Skeletal muscle cell (primary cell): ENCODE results near the gene ITPRID2.

Experiments
- DNase-seq: peaks from one replicate; pipeline ENCODE4 v3.0.0-alpha.2; 2010; ENCODE audit warnings: low read depth
- H3K4me3 ChIP-seq: 2 replicates; pipeline ENCODE4 v1.5.1; 2011; ENCODE audit warnings: low read depth, mild to moderate bottlenecking, control low read depth, low read length, moderate library complexity

ITPRID2 gene

GRCh38 chr2:181878448-181878847 lies 13.1 kb upstream of the ITPRID2 start:
- no peak for DNase-seq
- no peak overlapping the region for H3K4me3 ChIP-seq

GRCh38 chr2:181879295-181879694 lies 12.2 kb upstream of the ITPRID2 start:
- DNase-seq: no peak
- H3K4me3 ChIP-seq: no peak overlapping the region

- H3K4me3 ChIP-seq: no peak overlapping the region
- DNase-seq: no peak
Measured at GRCh38 chr2:181882246-181883020, 9.1 kb upstream of the ITPRID2 start.

GRCh38 chr2:181884601-181885000 lies 6.9 kb upstream of the ITPRID2 start:
- no peak overlapping the region for H3K4me3 ChIP-seq
- DNase-seq: no peak

GRCh38 chr2:181885096-181885495 lies 6.4 kb upstream of the ITPRID2 start:
- DNase-seq: no peak
- no peak overlapping the region for H3K4me3 ChIP-seq

- DNase-seq: no peak
- no peak overlapping the region for H3K4me3 ChIP-seq
Measured at GRCh38 chr2:181886192-181886591, 5.3 kb upstream of the ITPRID2 start.

- no peak overlapping the region for H3K4me3 ChIP-seq
- DNase-seq: no peak
Measured at GRCh38 chr2:181887045-181887444, 4.5 kb upstream of the ITPRID2 start.

GRCh38 chr2:181889776-181890175 lies 1.8 kb upstream of the ITPRID2 start:
- DNase-seq: no peak
- H3K4me3 ChIP-seq: no peak overlapping the region

- DNase-seq: no peak
- H3K4me3 ChIP-seq: no peak overlapping the region
Measured at GRCh38 chr2:181890271-181890670, 1.3 kb upstream of the ITPRID2 start.

- DNase-seq: no peak
- peak overlapping the region; percentile 97 for H3K4me3 ChIP-seq
Measured at GRCh38 chr2:181891966-181892798, 652 bp downstream of the ITPRID2 start.

GRCh38 chr2:181892799-181893435 lies 1.4 kb downstream of the ITPRID2 start:
- DNase-seq: no peak
- peak overlapping the region; percentile 97 for H3K4me3 ChIP-seq

GRCh38 chr2:181894381-181894780 lies 2.9 kb downstream of the ITPRID2 start:
- DNase-seq: no peak
- peak overlapping the region; percentile 25 for H3K4me3 ChIP-seq

GRCh38 chr2:181895818-181896217 lies 4.3 kb downstream of the ITPRID2 start:
- DNase-seq: no peak
- H3K4me3 ChIP-seq: no peak overlapping the region

- H3K4me3 ChIP-seq: no peak overlapping the region
- no peak for DNase-seq
Measured at GRCh38 chr2:181896286-181896685, 4.8 kb downstream of the ITPRID2 start.

- no peak overlapping the region for H3K4me3 ChIP-seq
- DNase-seq: no peak
Measured at GRCh38 chr2:181900007-181900651, 8.6 kb downstream of the ITPRID2 start.

GRCh38 chr2:181902625-181903024 lies 11.1 kb downstream of the ITPRID2 start:
- DNase-seq: no peak
- H3K4me3 ChIP-seq: no peak overlapping the region

GRCh38 chr2:181904022-181904632 lies 12.6 kb downstream of the ITPRID2 start:
- no peak overlapping the region for H3K4me3 ChIP-seq
- DNase-seq: no peak

- no peak for DNase-seq
- no peak overlapping the region for H3K4me3 ChIP-seq
Measured at GRCh38 chr2:181907057-181907456, 15.5 kb downstream of the ITPRID2 start.

- no peak for DNase-seq
- H3K4me3 ChIP-seq: no peak overlapping the region
Measured at GRCh38 chr2:181907635-181908034, 16.1 kb downstream of the ITPRID2 start.
